Calu3 (cell line): ENCODE data around the gene BHLHE40. TPM values are rescaled to one million over a fixed set of nuclear protein-coding genes. Genes with fewer than 3 reads are reported as not detected.

Experiments used
- BruUV-seq: library from RNA; stranded (reverse); fragments of 400-500 nt; replicated peaks from 2 replicates; lab custom pipeline; 2021; lab: Mats Ljungman, UMichigan
- CTCF ChIA-PET: fragments of 300-600 bp; sonication (Branson Sonifier 250); formaldehyde crosslinking; loops from one replicate; lab custom pipeline; 2022; ENCODE audit warnings: antibody characterized with exemption; lab: Charles Lee
- DNase-seq: peaks from one replicate; pipeline ENCODE4 v3.0.0; 2022
- H3K27ac Mint-ChIP-seq: one replicate; pipeline ENCODE4 v1.8.0; 2022; ENCODE audit warnings: mixed read lengths; ENCODE audit not compliant: unreplicated experiment
- H3K27me3 Mint-ChIP-seq: one replicate; pipeline ENCODE4 v1.8.0; 2022; ENCODE audit warnings: mixed read lengths; ENCODE audit not compliant: unreplicated experiment
- H3K36me3 Mint-ChIP-seq: one replicate; pipeline ENCODE4 v1.8.0; 2022; ENCODE audit warnings: mild to moderate bottlenecking, moderate library complexity, mixed read lengths; ENCODE audit not compliant: insufficient read depth, unreplicated experiment
- H3K4me1 Mint-ChIP-seq: one replicate; pipeline ENCODE4 v1.8.0; 2022; ENCODE audit warnings: mild to moderate bottlenecking, low read depth, mixed read lengths; ENCODE audit not compliant: unreplicated experiment
- H3K4me3 Mint-ChIP-seq: one replicate; pipeline ENCODE4 v1.8.0; 2022; ENCODE audit warnings: mild to moderate bottlenecking, low read depth, moderate library complexity, mixed read lengths; ENCODE audit not compliant: unreplicated experiment
- H3K9me3 Mint-ChIP-seq: one replicate; pipeline ENCODE4 v1.8.0; 2022; ENCODE audit warnings: low read depth, mixed read lengths; ENCODE audit not compliant: unreplicated experiment
- intact Hi-C: fragments of 100-400 bp; cut with micrococcal nuclease; formaldehyde crosslinking; loops from one replicate; pipeline ENCODE4 v1.10.0; 2022; ENCODE audit not compliant: unreplicated experiment
- total RNA-seq: library from RNA; stranded (reverse); gene quantifications from 2 replicates; pipeline ENCODE4 v1.2.3, GENCODE V29; 2022
- TF ChIP-seq, protein P1 (sequence below): fragments of 200-600 bp; IDR thresholded peaks from one replicate; pipeline ENCODE4 v1.8.0; 2022; ENCODE audit warnings: antibody characterized with exemption; ENCODE audit not compliant: unreplicated experiment

BHLHE40 gene
- total RNA-seq, 1 experiment from 2014 or later = 71.9 TPM

DNA sequence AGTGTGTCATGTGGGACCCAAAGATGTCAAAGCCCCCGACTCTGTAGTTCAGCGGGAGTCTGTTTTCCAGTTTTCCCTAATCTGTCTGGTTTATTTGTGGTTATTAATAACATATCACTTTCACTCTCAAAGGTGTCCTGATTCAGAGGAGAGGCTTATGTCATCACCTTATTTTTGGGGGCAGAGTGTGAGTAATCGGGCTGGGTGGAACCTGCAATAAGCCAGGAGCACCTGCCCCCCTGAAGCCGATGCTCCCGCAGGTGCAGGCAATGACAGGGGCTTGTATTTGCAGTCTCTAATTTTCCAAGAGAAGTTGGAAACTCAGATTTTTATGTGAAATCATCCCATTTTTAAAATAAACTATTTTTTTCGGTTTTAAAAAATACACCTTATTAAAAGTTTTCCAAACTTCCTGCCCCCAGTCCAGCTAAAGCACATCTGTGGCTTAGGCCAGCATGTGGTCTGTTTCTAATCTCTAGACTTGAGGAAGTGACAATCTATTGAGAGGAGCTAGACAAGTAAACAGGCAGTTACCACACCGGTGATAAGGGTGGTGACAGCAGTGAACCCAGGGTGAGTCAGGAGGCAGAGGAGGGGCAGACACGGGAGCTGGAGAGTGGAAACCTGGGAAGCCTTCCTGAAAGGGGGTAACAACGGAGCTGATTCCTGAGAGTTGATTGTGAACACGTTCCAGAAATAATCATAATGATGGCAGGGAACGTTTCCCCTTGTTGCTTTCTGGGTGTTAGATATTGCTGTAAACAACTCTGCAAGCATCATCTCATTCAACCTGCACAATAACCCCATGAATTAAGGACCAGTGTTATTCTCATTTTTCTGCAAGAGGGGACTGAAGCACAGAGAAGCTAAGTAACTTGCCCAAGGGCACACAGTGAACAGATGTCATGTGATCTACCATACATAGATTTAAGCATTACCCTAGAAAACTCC lies 37.2 kb downstream of the BHLHE40 start:
- H3K36me3 Mint-ChIP-seq = peaks cover 35% of the 10 kb centered on the region
- H3K27ac Mint-ChIP-seq = peak overlapping the region; percentile 97
- H3K4me1 Mint-ChIP-seq = peaks cover 79% of the 10 kb centered on the region
- H3K9me3 Mint-ChIP-seq = peaks cover 5% of the 10 kb centered on the region
- peak; percentile 74 for DNase-seq
- TF ChIP-seq, protein P1, sequence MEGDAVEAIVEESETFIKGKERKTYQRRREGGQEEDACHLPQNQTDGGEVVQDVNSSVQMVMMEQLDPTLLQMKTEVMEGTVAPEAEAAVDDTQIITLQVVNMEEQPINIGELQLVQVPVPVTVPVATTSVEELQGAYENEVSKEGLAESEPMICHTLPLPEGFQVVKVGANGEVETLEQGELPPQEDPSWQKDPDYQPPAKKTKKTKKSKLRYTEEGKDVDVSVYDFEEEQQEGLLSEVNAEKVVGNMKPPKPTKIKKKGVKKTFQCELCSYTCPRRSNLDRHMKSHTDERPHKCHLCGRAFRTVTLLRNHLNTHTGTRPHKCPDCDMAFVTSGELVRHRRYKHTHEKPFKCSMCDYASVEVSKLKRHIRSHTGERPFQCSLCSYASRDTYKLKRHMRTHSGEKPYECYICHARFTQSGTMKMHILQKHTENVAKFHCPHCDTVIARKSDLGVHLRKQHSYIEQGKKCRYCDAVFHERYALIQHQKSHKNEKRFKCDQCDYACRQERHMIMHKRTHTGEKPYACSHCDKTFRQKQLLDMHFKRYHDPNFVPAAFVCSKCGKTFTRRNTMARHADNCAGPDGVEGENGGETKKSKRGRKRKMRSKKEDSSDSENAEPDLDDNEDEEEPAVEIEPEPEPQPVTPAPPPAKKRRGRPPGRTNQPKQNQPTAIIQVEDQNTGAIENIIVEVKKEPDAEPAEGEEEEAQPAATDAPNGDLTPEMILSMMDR = no peak
- no peaks in the 10 kb centered on the region for H3K27me3 Mint-ChIP-seq
- H3K4me3 Mint-ChIP-seq = peak overlapping the region; percentile 41
- CTCF ChIA-PET = interaction anchor here (1.7 to 3.3 kb wide), 3 partner anchors 10 to 38 kb away, joined by 6 to 13 read pairs (median 7); partner anchors contain the start of gene BHLHE40
- intact Hi-C loops = no loop called here
- BruUV-seq = no TSS peak

DNA sequence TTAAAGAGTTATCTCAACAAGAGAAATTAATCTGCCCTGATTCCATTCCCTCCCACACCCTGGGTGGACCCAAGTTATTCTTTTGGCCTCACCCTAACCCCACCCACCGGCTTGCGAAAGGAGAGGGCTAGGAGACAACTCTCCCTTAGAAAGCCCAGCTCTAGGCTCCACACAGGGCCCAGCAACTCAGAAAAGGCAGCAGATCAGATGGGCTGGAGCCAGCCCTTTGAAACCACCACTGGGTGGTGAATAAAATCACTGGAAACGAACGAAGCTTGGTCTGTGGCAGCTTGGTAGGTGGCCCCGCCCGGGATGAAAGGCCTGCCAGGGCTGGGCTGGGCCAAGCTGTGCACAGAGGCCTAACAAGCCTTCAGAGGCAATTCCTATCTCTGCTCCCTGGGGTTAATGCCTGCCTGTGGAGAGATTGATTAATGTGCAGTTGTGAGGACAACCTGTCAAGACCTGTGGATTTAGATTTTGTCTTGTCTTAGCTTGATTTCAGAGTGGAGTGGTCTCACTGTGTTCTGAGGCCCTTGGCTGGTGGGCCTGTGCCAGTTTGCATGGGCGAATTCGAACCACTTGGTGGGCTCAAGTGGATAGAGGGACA lies 38.8 kb downstream of the BHLHE40 start:
- peaks cover 80% of the 10 kb centered on the region for H3K4me1 Mint-ChIP-seq
- TF ChIP-seq, protein P1 = no peak
- peak overlapping the region; percentile 97 for H3K27ac Mint-ChIP-seq
- H3K9me3 Mint-ChIP-seq = peaks cover 5% of the 10 kb centered on the region
- no peaks in the 10 kb centered on the region for H3K27me3 Mint-ChIP-seq
- H3K36me3 Mint-ChIP-seq = peaks cover 37% of the 10 kb centered on the region
- peak; percentile 64 for DNase-seq
- H3K4me3 Mint-ChIP-seq = no peak overlapping the region
- TSS peak; percentile 76 for BruUV-seq
- CTCF ChIA-PET = interaction anchor here (0.7 to 3.3 kb wide), 6 partner anchors 8 to 306 kb away, joined by 3 to 13 read pairs (median 6); partner anchors contain the start of gene BHLHE40
- intact Hi-C loops = no loop called here

DNA sequence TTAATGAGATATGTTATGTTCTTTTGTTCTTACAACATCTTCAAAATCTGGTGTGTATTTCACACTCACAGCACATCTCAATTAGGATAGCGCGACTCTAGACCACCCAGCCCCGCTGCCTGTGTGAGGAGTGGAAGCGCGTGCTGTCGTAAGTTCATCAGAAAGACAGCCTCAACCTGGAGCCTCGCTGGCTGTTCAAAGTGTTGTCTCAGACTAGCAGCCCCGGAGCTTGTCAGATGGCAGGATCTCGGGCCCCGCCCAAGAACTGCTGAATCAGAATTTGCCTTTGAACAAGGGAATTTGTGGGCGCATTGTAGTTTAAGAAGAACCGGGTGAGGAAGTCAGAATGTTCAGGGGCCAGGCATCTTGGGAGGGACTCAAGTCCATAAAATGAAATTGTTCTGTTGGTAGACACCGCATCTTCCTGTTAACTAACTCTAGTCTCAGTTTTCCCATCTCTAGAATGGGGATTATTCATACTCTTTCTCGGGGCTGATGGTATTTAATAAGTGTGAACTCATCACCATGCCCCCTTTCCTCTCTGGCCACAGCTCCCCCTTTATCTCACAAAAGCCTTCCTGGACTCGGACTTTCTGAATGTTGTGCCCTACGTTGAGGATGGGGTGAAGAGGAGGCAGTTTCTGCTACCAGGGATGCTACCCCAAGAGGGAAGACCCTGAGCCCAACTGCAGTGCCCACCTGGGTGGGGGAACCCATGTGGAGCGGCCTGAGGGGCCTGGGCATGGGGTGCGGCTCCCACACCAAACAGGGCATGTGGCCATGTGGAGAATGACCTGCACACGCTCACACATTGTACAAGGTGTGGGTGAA lies 40.4 kb downstream of the BHLHE40 start:
- TF ChIP-seq, protein P1 = no peak
- no peak overlapping the region for H3K27ac Mint-ChIP-seq

DNA sequence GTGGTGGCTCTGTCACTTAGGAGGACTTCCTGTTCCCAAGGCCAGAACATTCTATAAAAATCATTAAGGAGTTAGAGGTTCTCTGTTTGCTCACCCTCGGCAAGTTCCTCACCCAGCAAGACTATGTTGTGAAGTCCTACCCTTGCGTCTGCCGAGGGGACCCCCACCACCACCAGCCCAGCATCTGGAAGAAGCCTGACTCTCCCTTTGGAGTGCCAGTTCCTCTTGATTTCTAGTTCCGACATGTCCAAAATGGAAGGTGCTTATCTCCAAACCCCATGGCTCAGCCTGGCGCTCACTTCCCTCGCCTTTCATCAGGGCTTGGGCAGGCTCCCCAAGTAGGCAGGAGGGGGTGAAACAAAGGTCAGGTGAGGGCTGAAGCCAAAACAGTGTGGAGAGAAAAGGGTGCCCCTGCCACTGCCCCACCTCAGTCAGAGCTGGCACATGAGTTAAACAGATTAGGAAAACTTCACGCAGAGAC lies 41.0 kb downstream of the BHLHE40 start:
- CTCF ChIA-PET = interaction anchor here (0.6 to 1.1 kb wide), 2 partner anchors 34 to 184 kb away, joined by 3 to 5 read pairs; no protein-coding TSS in a partner anchor
- no peak for DNase-seq
- Mint-ChIP-seq H3K36me3 (peaks cover 27% of the 10 kb centered on the region), H3K27ac (no peak overlapping the region), H3K4me3 (no peak overlapping the region), H3K4me1 (peaks cover 72% of the 10 kb centered on the region), H3K27me3 (no peaks in the 10 kb centered on the region), H3K9me3 (no peaks in the 10 kb centered on the region)
- BruUV-seq = no TSS peak
- intact Hi-C loops = no loop called here
- TF ChIP-seq, protein P1 = no peak

More for the DNA sequence above, 40.4 kb downstream of the BHLHE40 start:
- H3K27me3 Mint-ChIP-seq = no peaks in the 10 kb centered on the region
- intact Hi-C loops = no loop called here
- H3K9me3 Mint-ChIP-seq = peaks cover 2% of the 10 kb centered on the region
- no peak for DNase-seq
- no TSS peak for BruUV-seq
- H3K4me3 Mint-ChIP-seq = no peak overlapping the region
- peaks cover 30% of the 10 kb centered on the region for H3K36me3 Mint-ChIP-seq
- peaks cover 78% of the 10 kb centered on the region for H3K4me1 Mint-ChIP-seq
- CTCF ChIA-PET = no interaction called here
